HCT116 (cell line): Measurements from ENCODE around the gene UBXN11. TPM values are rescaled to one million over a fixed set of nuclear protein-coding genes. Genes with fewer than 3 reads are reported as not detected.

Experiments
- ATAC-seq: fragments of 200-7000 bp; cut with Tn5 transposase; 2 replicates; pipeline ENCODE4 v1.9.1; 2020; ENCODE audit warnings: mild to moderate bottlenecking, moderate library complexity
- BruUV-seq: library from RNA; stranded (reverse); fragments of 400-500 nt; replicated peaks from 2 replicates; lab custom pipeline; 2021; lab: Mats Ljungman, UMichigan
- CTCF ChIA-PET: fragments of 300-600 bp; sonication (Branson Sonifier 250); formaldehyde crosslinking; loops from one replicate; lab custom pipeline; 2021; ENCODE audit warnings: antibody characterized with exemption; lab: Charles Lee
- POLR2A ChIA-PET: fragments of 300-600, 350-600 bp; sonication (Branson Sonifier 250); formaldehyde crosslinking; loops from one replicate; lab custom pipeline; 2021; ENCODE audit warnings: antibody characterized with exemption; lab: Charles Lee
- RAD21 ChIA-PET, 2 experiments: fragments of 300-600 bp; sonication (Branson Sonifier 250); formaldehyde crosslinking; loops; one replicate each; lab custom pipeline; 2023; ENCODE audit warnings: low total read pairs in 2 of 2; ENCODE audit not compliant: uncharacterized antibody in 2 of 2, unreplicated experiment in 2 of 2, low non-redundant PET in 1 of 2; lab: Charles Lee
- DNase-seq: peaks from one replicate; pipeline ENCODE4 v3.0.0-alpha.2; 2010; ENCODE audit warnings: low read depth, low spot score
- H2AFZ ChIP-seq: fragments of 200-600 bp; shearing (Covaris generic), sonication (generic); 2 replicates; pipeline ENCODE4 v1.6.1; 2017; ENCODE audit warnings: low read depth, mixed run types, mixed read lengths, antibody characterized with exemption, low read length; ENCODE audit not compliant: poor library complexity, severe bottlenecking
- H3K27ac ChIP-seq: 2 replicates; pipeline ENCODE4 v1.5.1; 2012; ENCODE audit warnings: low read depth, low read length
- H3K27me3 ChIP-seq: fragments of 200-600 bp; sonication (generic); 2 replicates; pipeline ENCODE4 v1.6.1; 2016; ENCODE audit warnings: mixed run types, low read length, mixed read lengths; ENCODE audit not compliant: insufficient read depth
- H3K36me3 ChIP-seq, 2 experiments: fragments of 200-500 bp in 1 of 2; fragments of 200-600 bp in 1 of 2; sonication (Bioruptor generic) in 1 of 2; sonication (generic) in 1 of 2; 2 replicates each; pipeline versions ENCODE4 v1.5.1 to v1.6.1; 2014 to 2016; ENCODE audit warnings: low read length in 2 of 2, inconsistent platforms in 1 of 2, mixed read lengths in 1 of 2, mixed run types in 1 of 2; ENCODE audit not compliant: insufficient read depth in 2 of 2, control insufficient read depth in 1 of 2
- H3K4me1 ChIP-seq, 2 experiments: fragments of 200-600 bp in 1 of 2; sonication (generic) in 1 of 2; 2 replicates each; pipeline versions ENCODE4 v1.5.1 to v1.6.1; 2012 to 2017; ENCODE audit warnings: low read length in 2 of 2, inconsistent platforms in 1 of 2, mild to moderate bottlenecking in 1 of 2, mixed read lengths in 1 of 2, mixed run types in 1 of 2, moderate library complexity in 1 of 2; ENCODE audit not compliant: insufficient read depth in 2 of 2, control insufficient read depth in 1 of 2
- H3K4me2 ChIP-seq: fragments of 200-600 bp; sonication (generic); 2 replicates; pipeline ENCODE4 v1.6.1; 2017; ENCODE audit warnings: mixed run types, low read length, mixed read lengths
- H3K4me3 ChIP-seq, 2 experiments: fragments of 200-600 bp in 1 of 2; sonication (generic) in 1 of 2; replicated peaks in 1 of 2; 2 replicates each; pipeline ENCODE4 v1.5.1; 2011 to 2016; ENCODE audit warnings: low read length in 2 of 2, control low read depth in 1 of 2, low read depth in 1 of 2, mild to moderate bottlenecking in 1 of 2, mixed read lengths in 1 of 2, mixed run types in 1 of 2
- H3K79me2 ChIP-seq: fragments of 200-600 bp; sonication (generic); 2 replicates; pipeline ENCODE4 v1.6.1; 2017; ENCODE audit warnings: mild to moderate bottlenecking, mixed run types, low read length, moderate library complexity, mixed read lengths; ENCODE audit not compliant: insufficient read depth
- H3K9ac ChIP-seq: fragments of 200-600 bp; sonication (generic); 2 replicates; pipeline ENCODE4 v1.6.1; 2016; ENCODE audit warnings: low read length, mixed read lengths
- H3K9me2 ChIP-seq: fragments of 200-600 bp; sonication (generic), shearing (Covaris generic); 2 replicates; pipeline ENCODE4 v1.6.1; 2017; ENCODE audit warnings: mixed run types, mild to moderate bottlenecking, moderate library complexity; ENCODE audit not compliant: insufficient read depth
- H3K9me3 ChIP-seq, 2 experiments: fragments of 200-500 bp in 1 of 2; fragments of 200-600 bp in 1 of 2; sonication (Bioruptor generic) in 1 of 2; sonication (generic) in 1 of 2; 2 replicates each; pipeline ENCODE4 v1.6.1; 2014 to 2017; ENCODE audit warnings: low read length in 2 of 2, mixed read lengths in 2 of 2, inconsistent platforms in 1 of 2, low read depth in 1 of 2, mild to moderate bottlenecking in 1 of 2, mixed run types in 1 of 2, moderate library complexity in 1 of 2; ENCODE audit not compliant: control insufficient read depth in 1 of 2, insufficient read depth in 1 of 2
- H4K20me1 ChIP-seq: fragments of 200-600 bp; sonication (generic), shearing (Covaris generic); 2 replicates; pipeline ENCODE4 v1.6.1; 2017; ENCODE audit warnings: mixed run types, mild to moderate bottlenecking, moderate library complexity; ENCODE audit not compliant: insufficient read depth
- CBX3 ChIP-seq: IDR thresholded peaks from 2 replicates; pipeline ENCODE4 v1.6.1; 2012; ENCODE audit warnings: low read depth
- ELF1 ChIP-seq: IDR thresholded peaks from 2 replicates; pipeline ENCODE4 v1.6.1; 2012; ENCODE audit warnings: low read depth, borderline replicate concordance
- EZH2 ChIP-seq: fragments of 200-600 bp; sonication (generic); IDR thresholded peaks from 2 replicates; pipeline ENCODE4 v1.6.1; 2017; ENCODE audit warnings: antibody characterized with exemption, mixed run types
- EZH2phosphoT487 ChIP-seq: fragments of 200-600 bp; IDR thresholded peaks from 2 replicates; pipeline ENCODE4 v1.6.1; 2018; ENCODE audit warnings: antibody characterized with exemption, borderline replicate concordance
- FOSL1 ChIP-seq: IDR thresholded peaks from 2 replicates; pipeline ENCODE4 v1.6.1; 2012; ENCODE audit warnings: low read depth
- JUND ChIP-seq: IDR thresholded peaks from 2 replicates; pipeline ENCODE4 v1.6.1; 2012
- POLR2A ChIP-seq: IDR thresholded peaks from 2 replicates; pipeline ENCODE4 v1.7.0; 2011; ENCODE audit warnings: borderline replicate concordance; ENCODE audit not compliant: insufficient read depth, insufficient read length; ENCODE audit errors: extremely low read depth
- POLR2AphosphoS5 ChIP-seq: IDR thresholded peaks from 2 replicates; pipeline ENCODE4 v1.6.1; 2011; ENCODE audit warnings: mild to moderate bottlenecking, low read depth, low read length, moderate library complexity
- SIN3A ChIP-seq: IDR thresholded peaks from 2 replicates; pipeline ENCODE4 v1.6.1; 2012; ENCODE audit warnings: low read depth
- SRF ChIP-seq: IDR thresholded peaks from 2 replicates; pipeline ENCODE4 v1.6.1; 2012; ENCODE audit warnings: low read depth
- TCF7L2 ChIP-seq: IDR thresholded peaks from 2 replicates; pipeline ENCODE4 v1.7.0; 2011; ENCODE audit warnings: borderline replicate concordance, inconsistent platforms; ENCODE audit not compliant: insufficient read depth, insufficient read length; ENCODE audit errors: extremely low read depth
- YY1 ChIP-seq: IDR thresholded peaks from 2 replicates; pipeline ENCODE4 v1.6.1; 2011; ENCODE audit warnings: low read length, low read depth, moderate library complexity, mild to moderate bottlenecking; ENCODE audit not compliant: insufficient replicate concordance; ENCODE audit errors: extremely low read depth
- ZFX ChIP-seq: fragments of 450-650 bp; IDR thresholded peaks from 2 replicates; pipeline ENCODE4 v1.6.1; 2017
- ZNF274 ChIP-seq: fragments of 200-500 bp; sonication (Bioruptor generic); IDR thresholded peaks from 2 replicates; pipeline ENCODE4 v1.6.1; 2014; ENCODE audit warnings: mild to moderate bottlenecking, low read depth, low read length, inconsistent platforms
- intact Hi-C: fragments of 100-400 bp; cut with micrococcal nuclease; formaldehyde crosslinking; loops from 2 replicates; pipeline ENCODE4 v1.10.0; 2022
- total RNA-seq: library from RNA; stranded (reverse); gene quantifications from one replicate; pipeline ENCODE4 v1.2.1, GENCODE V29; 2021; ENCODE audit not compliant: unreplicated experiment
- TF ChIP-seq, protein P1 (sequence below), 3 experiments: fragments of 200-600 bp in 1 of 3; sonication (generic) in 1 of 3; IDR thresholded peaks in 2 of 3; conservative IDR thresholded peaks in 1 of 3; 2 replicates each; pipeline ENCODE4 v1.5.1; 2012 to 2017; ENCODE audit warnings: low read depth in 2 of 3, low read length in 2 of 3, antibody characterized with exemption in 1 of 3, borderline replicate concordance in 1 of 3, control low read depth in 1 of 3, mild to moderate bottlenecking in 1 of 3, mixed read lengths in 1 of 3, mixed run types in 1 of 3, moderate library complexity in 1 of 3; ENCODE audit not compliant: insufficient read depth in 1 of 3
- TF ChIP-seq, protein P2 (sequence below): IDR thresholded peaks from 2 replicates; pipeline ENCODE4 v1.6.1; 2012
- TF ChIP-seq, protein P3 (sequence below): IDR thresholded peaks from 2 replicates; pipeline ENCODE4 v1.6.1; 2011; ENCODE audit warnings: mild to moderate bottlenecking, low read length, moderate library complexity; ENCODE audit not compliant: insufficient replicate concordance; ENCODE audit errors: extremely low read depth

The UBXN11 gene
- total RNA-seq, 1 experiment from 2014 or later = 19.3 TPM

DNA sequence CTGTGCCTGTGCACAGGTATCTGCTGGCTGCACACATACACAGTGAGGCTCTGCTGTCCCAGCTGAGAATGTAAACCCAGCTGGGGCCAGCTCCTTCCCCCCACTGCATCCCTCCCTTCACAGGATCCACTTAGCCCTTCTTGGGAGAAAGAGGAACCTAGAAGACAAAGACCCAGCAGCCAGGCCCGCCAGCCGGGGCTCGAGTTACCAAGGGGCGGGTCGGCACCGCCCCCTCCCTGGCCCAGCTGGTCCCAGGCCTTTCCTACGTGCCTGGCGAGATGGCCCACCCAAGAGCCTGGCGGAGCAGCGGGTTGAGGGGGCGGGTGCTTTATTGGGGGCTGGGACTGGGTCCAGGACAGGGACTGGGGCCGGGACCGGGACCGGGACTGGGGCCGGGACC lies 24.5 kb downstream of the UBXN11 start:
- intact Hi-C loops = no loop called here
- H3K27me3 ChIP-seq = no peaks in the 10 kb centered on the region
- RAD21 ChIA-PET = no interaction called here
- peaks cover 8 to 9% of the 10 kb centered on the region in 2 experiments for H3K36me3 ChIP-seq
- no peaks in the 10 kb centered on the region for H3K9me3 ChIP-seq
- H3K4me1 ChIP-seq = peaks cover 39 to 92% of the 10 kb centered on the region in 2 experiments
- BruUV-seq = no TSS peak
- POLR2A ChIA-PET = no interaction called here
- ATAC-seq (no peak), DNase-seq (no peak)
- H3K4me3 ChIP-seq = no peak overlapping the region
- no peak overlapping the region for H2AFZ ChIP-seq
- H3K79me2 ChIP-seq = peaks cover 20% of the 10 kb centered on the region
- H3K9ac ChIP-seq = no peak overlapping the region
- H4K20me1 ChIP-seq = no peaks in the 10 kb centered on the region
- CTCF ChIA-PET = no interaction called here
- H3K27ac ChIP-seq = no peak overlapping the region
- no peak overlapping the region for H3K4me2 ChIP-seq
- no peaks in the 10 kb centered on the region for H3K9me2 ChIP-seq
- TF ChIP-seq FOSL1 (no peak), POLR2AphosphoS5 (no peak), POLR2A (no peak), YY1 (no peak), SRF (no peak), ZFX (no peak), ELF1 (no peak), EZH2 (no peak), SIN3A (no peak), EZH2phosphoT487 (no peak), TCF7L2 (no peak), CBX3 (no peak), JUND (no peak), ZNF274 (no peak)
- TF ChIP-seq, protein P1, sequence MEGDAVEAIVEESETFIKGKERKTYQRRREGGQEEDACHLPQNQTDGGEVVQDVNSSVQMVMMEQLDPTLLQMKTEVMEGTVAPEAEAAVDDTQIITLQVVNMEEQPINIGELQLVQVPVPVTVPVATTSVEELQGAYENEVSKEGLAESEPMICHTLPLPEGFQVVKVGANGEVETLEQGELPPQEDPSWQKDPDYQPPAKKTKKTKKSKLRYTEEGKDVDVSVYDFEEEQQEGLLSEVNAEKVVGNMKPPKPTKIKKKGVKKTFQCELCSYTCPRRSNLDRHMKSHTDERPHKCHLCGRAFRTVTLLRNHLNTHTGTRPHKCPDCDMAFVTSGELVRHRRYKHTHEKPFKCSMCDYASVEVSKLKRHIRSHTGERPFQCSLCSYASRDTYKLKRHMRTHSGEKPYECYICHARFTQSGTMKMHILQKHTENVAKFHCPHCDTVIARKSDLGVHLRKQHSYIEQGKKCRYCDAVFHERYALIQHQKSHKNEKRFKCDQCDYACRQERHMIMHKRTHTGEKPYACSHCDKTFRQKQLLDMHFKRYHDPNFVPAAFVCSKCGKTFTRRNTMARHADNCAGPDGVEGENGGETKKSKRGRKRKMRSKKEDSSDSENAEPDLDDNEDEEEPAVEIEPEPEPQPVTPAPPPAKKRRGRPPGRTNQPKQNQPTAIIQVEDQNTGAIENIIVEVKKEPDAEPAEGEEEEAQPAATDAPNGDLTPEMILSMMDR (IDR thresholded peaks at IDR 0.05 in 2 of 3, conservative IDR thresholded peaks at IDR 0.05 in 1 of 3; ENCODE audit: borderline replicate concordance in 1 of 3, insufficient read depth in 1 of 3, low read depth in 2 of 3, low read length in 2 of 3) = no peak
- TF ChIP-seq, protein P2, sequence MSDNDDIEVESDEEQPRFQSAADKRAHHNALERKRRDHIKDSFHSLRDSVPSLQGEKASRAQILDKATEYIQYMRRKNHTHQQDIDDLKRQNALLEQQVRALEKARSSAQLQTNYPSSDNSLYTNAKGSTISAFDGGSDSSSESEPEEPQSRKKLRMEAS = no peak
- TF ChIP-seq, protein P3, sequence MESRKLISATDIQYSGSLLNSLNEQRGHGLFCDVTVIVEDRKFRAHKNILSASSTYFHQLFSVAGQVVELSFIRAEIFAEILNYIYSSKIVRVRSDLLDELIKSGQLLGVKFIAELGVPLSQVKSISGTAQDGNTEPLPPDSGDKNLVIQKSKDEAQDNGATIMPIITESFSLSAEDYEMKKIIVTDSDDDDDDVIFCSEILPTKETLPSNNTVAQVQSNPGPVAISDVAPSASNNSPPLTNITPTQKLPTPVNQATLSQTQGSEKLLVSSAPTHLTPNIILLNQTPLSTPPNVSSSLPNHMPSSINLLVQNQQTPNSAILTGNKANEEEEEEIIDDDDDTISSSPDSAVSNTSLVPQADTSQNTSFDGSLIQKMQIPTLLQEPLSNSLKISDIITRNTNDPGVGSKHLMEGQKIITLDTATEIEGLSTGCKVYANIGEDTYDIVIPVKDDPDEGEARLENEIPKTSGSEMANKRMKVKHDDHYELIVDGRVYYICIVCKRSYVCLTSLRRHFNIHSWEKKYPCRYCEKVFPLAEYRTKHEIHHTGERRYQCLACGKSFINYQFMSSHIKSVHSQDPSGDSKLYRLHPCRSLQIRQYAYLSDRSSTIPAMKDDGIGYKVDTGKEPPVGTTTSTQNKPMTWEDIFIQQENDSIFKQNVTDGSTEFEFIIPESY = no peak
